SU-DHL-6 (cell line): Measurements from ENCODE around the gene EDAR.

Experiments
- EZH2phosphoT487 ChIP-seq: fragments of 200-600 bp; sonication (generic), shearing (Covaris generic); conservative IDR thresholded peaks from 2 replicates; pipeline ENCODE4 v1.6.1; 2018; ENCODE audit warnings: mild to moderate bottlenecking, antibody characterized with exemption, low read length, moderate library complexity, mixed read lengths
- TF ChIP-seq, protein P1 (sequence below): fragments of 200-600 bp; sonication (generic); IDR thresholded peaks from one replicate; pipeline ENCODE4 v1.5.1; 2017; ENCODE audit warnings: antibody characterized with exemption, mild to moderate bottlenecking, low read length, moderate library complexity; ENCODE audit not compliant: insufficient read depth, poor library complexity, severe bottlenecking

DNA sequence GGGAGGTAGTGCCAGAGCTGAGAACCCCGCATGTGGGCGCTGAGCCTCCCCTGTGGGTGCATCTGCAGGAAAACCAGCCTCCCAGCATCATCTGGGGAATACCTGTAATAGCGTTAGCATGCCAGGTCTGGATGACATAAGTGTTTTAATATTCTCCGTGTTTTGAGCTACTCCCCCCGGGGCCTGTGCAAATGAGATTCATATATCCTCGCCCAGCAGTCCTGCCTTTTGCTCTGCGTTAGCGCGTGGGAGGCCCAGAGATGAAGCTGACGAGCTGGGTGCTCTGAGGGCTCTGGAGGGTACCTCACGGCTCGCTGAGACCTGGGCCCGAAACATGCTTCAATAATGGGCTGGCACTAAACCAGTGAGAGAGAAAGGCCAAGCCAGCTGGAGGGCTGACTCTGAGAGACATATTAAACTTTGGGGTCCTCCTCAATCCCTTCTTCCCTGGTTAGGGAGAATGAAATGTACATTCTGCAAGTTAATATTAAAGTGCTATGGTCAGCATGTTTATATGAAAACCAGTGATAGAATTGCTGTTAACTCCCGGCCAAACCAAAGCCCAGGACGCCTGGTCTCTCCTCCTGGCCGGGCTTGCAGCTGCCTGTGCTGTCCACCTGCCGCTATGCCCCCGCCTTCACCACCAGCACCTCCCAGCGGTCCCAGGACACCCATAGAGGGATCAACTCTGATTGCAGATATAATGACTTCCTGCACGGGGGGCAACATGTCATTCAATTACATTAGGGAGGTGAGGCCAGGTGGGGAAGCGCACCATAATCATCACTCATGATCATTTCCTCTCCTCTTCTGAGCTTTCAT, 77.0 kb downstream of the EDAR start:
- TF ChIP-seq, protein P1, sequence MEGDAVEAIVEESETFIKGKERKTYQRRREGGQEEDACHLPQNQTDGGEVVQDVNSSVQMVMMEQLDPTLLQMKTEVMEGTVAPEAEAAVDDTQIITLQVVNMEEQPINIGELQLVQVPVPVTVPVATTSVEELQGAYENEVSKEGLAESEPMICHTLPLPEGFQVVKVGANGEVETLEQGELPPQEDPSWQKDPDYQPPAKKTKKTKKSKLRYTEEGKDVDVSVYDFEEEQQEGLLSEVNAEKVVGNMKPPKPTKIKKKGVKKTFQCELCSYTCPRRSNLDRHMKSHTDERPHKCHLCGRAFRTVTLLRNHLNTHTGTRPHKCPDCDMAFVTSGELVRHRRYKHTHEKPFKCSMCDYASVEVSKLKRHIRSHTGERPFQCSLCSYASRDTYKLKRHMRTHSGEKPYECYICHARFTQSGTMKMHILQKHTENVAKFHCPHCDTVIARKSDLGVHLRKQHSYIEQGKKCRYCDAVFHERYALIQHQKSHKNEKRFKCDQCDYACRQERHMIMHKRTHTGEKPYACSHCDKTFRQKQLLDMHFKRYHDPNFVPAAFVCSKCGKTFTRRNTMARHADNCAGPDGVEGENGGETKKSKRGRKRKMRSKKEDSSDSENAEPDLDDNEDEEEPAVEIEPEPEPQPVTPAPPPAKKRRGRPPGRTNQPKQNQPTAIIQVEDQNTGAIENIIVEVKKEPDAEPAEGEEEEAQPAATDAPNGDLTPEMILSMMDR: no peak
- no peak for TF ChIP-seq EZH2phosphoT487
